Esophagus muscularis mucosa (tissue), 3 donors: ENCODE results near the gene PKDREJ.

Experiments used
- EP300 ChIP-seq: sonication (generic); formaldehyde crosslinking; IDR thresholded peaks from one replicate; pipeline ENCODE4 v1.6.1; 2017; ENCODE audit warnings: antibody characterized with exemption
- TF ChIP-seq, protein P1 (sequence below), 3 experiments: fragments of 200-600 bp in 2 of 3; fragments of 450-650 bp in 1 of 3; sonication (generic) in 2 of 3; IDR thresholded peaks; one replicate each; pipeline ENCODE4 v1.5.1; 2017 to 2019; ENCODE audit warnings: antibody characterized with exemption in 3 of 3, mild to moderate bottlenecking in 2 of 3, moderate library complexity in 1 of 3

DNA sequence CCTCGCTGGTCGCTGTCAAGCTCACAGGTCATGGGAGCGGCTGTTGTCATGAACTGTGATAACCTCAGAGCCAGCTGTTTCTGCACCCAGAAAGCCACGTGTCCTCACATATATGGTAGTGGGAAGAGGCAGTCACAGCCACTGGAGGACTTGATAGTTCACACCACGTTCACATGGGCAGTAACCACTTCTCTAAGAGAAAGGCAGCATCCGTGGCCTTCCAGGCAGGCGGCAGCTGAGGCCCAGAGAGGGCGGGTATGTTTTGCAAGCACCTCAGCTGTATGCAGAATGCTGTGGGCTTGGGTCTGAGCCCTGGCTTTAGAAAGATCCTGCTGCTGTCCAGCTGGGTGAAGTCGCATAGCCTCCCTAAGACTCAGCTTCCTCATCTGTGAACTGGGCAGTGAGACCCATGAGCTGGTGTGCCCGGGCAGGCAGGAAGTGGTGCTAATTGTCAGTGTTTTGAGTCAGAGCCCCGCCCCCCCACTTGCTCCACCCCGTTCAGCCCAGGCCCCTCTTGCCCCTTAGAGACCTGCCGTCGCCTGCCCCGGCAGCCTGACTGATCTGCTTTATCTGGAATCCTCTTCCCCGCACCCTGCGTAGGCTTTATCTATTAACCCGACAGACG is 18.0 kb upstream of the PKDREJ start:
- TF ChIP-seq, protein P1, sequence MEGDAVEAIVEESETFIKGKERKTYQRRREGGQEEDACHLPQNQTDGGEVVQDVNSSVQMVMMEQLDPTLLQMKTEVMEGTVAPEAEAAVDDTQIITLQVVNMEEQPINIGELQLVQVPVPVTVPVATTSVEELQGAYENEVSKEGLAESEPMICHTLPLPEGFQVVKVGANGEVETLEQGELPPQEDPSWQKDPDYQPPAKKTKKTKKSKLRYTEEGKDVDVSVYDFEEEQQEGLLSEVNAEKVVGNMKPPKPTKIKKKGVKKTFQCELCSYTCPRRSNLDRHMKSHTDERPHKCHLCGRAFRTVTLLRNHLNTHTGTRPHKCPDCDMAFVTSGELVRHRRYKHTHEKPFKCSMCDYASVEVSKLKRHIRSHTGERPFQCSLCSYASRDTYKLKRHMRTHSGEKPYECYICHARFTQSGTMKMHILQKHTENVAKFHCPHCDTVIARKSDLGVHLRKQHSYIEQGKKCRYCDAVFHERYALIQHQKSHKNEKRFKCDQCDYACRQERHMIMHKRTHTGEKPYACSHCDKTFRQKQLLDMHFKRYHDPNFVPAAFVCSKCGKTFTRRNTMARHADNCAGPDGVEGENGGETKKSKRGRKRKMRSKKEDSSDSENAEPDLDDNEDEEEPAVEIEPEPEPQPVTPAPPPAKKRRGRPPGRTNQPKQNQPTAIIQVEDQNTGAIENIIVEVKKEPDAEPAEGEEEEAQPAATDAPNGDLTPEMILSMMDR (IDR thresholded peaks at IDR 0.05), result no peak
- no peak for TF ChIP-seq EP300
